Retina (tissue), 1 donor: ENCODE measurements around the gene DISP1.
"Not testable (repeated sequence)": the region's sequence is repeated elsewhere in the genome, so short reads cannot be mapped to it uniquely, and the experiment has no call there.

Experiments used
- DNase-seq: peaks from one replicate; pipeline ENCODE4 v3.0.0-alpha.2; 2016

Gene DISP1

DNA sequence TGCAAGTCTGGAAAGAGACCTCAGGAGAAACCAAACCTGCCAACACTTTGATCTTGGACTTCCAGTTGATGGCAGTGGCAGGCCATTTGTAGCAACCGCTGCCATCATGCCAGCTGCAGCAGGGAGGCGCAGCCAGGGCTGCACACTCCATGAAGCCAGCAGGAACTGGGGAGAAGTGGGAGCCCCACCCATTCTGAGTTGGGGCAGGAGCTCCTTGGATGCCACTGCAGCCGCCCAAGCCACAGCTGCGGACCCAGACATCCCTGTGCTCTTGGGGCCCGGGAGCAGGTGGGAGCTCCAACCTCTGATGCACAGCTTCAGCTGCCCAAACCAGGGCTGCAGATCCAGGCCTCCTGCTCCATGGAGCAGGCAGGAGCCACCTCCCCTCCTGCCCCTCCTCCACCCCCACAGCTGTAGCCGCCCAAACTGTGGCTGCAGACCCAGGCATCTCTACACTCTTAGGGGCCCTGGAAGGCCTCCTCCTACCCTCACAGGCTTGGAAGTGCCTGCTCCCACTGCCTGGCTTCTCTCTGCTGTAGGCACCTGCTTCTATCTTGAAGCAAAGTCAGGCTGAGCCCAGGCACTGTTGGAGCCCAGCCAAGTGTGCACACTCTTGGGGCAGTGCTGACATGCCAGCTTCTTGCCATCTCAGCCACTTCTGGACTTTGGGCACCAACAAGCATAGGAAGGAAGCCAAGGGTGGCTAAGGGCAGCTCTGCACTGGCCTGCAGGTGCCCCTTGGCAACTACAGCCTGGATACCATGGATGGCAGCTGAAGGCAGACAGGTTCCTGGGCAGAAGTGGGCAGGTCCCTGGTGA is 20.0 kb upstream of the DISP1 start:
- DNase-seq, result no peak

DNA sequence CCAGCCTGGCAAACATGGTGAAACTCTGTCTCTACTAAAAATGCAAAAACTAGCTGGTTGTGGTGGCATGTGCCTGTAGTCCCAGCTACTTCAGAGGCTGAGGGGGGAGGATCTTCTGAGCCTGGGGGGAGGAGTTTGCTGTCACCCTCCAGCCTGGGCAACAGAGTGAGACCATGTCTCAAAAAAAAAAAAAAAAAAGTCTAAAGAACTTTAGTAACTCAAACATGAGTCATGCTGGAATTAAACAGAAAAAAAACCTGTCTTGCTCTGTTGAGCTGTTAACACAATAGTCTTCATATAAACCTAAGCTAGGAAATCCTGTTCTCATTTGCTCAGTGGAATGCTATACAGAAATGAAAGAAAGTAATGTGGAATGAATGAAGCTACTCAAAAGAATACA is 16.7 kb upstream of the DISP1 start:
- no peak for DNase-seq

DNA sequence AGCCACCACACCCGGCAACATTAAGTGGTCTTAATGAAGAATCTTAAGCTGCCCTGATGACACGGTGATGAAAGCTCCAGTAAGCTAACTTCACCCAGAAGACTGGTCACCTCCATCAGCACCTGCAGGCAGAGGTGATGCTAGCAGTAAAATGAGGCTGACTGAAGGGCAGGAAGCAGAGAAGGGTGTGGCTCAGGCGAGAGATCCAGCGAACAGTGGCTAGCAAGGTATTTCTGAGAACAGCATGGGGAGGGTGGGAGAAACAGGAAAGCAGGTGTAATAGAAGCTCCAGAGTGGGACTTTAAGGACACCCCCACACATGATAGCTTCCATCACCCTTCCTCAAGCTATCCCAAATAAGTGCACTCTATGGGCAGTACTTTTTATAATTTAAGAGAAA is 15.9 kb upstream of the DISP1 start:
- DNase-seq, result no peak

DNA sequence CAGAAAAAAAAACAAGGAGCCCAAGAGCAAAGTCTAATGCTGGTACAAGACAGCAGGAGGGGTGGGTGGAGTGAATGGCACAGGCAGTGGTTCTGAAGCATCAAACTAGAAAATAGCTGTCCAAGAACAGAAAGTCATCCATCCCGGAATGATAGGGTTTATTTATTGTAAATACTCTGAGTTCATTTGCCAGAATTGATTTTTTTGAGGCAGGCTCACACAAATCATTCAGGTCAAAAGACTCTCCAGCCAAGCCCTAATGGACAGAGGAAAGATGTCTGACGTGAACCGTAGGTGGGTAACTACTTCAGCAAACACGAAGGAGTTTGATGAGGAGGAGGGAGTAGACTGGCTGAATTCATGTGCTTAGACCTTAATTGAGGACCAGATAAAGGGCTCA is 13.8 kb upstream of the DISP1 start:
- DNase-seq, result no peak

DNA sequence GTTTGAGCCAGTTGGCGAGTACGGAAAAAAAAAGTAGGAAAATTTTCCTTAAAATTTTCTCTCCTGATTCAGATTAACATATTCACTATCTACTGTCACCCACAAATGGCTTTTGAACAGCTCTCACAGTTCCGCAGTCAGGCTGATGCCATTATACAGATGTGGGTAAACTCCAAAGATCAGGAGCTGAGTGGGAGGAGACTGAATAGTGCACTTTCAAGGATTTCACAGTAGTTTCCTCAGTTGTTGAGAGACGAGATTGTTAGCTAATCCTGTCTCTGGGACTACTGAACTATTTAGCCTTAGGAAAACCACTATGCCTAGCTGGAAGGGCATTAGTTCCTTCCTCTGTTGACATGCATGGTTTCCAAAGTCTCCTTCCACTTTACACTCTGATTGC is 3.2 kb upstream of the DISP1 start:
- DNase-seq, result no peak

DNA sequence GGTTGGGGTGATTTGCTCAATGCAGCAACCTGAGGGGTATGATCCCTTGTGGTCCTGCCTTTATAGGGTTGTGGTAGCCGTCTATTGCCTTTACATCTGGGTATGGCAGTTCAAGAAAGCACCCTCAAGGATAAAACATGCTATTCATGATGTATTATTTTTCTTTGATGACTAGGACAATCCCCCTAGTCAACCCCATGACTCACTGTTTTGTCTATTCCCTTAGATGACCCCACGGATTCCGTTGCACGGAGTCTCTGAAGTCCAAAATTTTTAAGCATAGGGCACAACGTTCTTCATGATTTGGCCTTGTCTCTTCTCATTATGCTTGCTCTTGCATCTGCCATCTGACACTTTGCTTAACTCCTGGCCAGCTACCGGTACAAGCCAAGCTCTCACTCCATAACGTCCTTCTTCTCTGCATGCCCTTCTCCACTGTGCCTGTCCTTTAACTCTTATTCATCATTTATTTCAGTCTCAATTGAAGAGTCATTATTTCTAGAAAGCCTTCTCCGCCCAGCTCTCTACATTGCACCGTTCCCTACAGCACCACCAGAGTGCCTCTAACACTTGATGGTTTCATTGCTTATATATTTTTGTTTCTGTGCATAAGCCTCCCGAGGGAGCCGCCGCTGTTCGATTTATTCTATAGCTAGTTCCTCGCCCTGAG is 838 bp upstream of the DISP1 start:
- DNase-seq, result no peak

DNA sequence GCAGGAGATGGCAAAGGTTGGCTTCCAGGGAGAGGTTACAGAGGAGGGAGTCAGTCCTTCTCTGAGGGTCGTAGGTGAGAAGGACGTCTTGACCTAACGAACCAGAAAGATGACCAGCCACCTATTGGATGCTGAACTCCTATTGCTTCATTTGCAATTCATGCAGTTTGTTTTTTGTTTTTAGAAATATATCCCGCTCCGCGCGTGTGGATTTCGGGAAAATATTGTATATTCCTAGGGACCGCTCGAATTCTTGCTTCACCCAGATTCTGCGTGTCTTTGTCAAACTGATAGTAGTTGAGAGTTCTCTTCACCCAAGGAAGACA is 564 bp downstream of the DISP1 start:
- no peak for DNase-seq

DNA sequence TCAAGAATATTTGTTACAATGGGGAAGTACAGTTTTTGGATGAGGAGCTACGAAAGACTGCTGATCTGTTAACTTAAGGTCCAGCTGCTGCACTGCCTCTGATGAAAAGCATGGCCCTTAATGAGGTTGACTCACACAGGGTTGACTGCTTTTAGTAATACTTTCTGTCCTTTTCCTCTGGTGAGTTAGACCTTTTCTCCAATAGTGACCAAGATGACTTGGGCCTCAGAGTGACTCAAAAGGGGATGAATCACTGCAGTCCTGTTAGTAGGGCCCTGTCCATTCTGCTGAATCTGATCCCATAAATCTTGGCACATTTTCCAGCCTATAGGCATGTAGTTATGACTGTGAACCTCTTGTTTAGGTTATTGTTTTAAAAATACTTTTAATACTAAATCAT is 2.7 kb downstream of the DISP1 start:
- DNase-seq, result no peak

DNA sequence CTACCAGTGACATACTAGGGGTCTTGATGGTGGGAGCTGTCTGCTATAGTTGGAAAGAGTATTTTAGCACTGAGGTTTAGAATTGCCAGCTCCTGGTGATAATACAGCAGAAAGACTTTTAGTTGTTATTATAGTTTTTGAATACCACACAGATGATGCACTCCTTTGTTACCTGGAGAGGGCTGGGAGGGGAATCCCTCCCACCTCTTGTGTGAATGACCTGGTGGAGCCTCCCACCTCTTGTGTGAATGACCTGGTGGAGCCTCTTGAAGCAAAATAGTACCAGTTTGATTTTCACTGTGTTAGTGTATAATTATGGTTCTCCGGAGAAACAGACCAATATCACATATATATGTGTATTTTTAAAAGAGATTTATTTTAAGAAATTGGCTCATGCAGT is 3.3 kb downstream of the DISP1 start:
- no peak for DNase-seq

DNA sequence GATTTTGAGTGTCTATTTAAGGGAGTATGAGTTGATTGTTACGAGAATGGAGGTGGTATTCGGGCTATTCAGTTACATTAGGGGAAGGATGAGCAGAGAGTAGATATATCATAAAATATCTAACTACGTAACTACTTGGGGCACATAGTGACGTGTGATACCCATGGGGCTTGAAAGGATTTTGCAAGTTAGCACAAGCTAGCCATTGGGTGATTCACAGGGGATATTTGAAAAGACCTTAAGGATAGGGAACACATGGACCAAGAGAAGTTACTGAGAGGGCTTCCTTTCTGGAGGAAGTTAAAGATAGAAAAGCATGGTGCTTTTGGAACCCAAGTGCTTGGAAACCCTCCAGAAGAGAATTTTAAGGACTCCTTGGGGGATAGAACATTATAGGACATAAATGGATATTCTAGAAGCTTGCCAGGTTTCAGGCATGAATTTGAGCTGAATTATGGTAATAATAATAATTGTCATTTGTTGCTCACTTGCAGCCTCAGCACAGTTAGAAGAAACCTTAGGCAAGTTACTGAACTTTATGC is 5.4 kb downstream of the DISP1 start:
- DNase-seq, result no peak

DNA sequence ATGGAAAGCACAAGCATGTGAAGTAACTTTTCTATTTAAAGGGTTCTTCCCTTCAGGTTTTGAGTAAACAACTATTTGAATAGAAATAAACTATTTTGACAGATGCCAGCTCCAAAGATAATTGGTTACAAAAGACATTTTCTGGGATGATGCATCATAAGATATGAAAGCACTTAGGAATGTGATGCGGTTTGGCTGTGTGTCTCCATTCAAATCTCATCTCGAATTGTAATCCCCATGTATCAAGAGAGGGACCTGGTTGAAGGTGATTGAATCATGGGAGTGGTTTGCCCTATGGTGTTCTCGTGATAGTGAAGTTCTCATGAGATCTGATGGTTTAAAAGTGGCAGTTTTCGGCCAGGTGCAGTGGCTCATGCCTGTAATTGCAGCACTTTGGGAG is 6.4 kb downstream of the DISP1 start:
- no peak for DNase-seq

DNA sequence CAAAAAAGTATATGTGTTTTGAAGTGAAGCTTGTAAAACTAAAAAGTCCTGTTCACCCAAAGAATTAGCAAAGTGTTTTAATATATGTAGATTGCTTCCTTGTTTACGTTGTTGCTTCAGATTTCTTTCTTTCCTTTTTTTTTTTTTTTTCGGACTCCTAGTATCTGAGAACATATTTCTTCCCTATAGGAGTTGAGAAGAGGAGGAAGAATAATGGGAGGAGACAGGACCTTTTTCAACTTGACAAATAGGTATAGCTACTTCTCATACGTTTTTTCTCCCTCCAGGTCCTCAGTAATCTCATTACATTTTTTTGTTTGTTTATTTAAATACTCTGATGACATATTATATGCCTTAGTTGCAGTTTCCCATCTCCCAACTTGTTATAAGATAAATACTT is 8.9 kb downstream of the DISP1 start:
- no peak for DNase-seq

DNA sequence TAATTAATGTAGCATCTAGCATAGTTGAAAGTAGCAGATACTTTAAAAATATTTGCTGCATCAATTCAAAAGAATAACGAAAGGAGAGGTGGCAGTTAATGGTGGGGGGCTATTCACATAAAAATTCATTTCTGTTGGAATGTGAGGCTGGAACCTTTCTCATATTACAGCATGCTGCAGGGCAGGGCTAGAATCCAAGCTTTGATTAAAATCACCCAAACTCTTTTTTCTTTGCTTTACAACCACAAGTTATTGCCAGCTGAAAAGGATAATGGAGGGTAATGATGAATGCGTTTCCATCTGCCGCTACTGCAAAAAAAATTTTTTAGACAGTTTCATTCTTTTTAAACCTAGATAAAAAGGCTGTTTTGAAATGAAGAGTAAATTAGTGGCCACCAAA is 9.8 kb downstream of the DISP1 start:
- no peak for DNase-seq

DNA sequence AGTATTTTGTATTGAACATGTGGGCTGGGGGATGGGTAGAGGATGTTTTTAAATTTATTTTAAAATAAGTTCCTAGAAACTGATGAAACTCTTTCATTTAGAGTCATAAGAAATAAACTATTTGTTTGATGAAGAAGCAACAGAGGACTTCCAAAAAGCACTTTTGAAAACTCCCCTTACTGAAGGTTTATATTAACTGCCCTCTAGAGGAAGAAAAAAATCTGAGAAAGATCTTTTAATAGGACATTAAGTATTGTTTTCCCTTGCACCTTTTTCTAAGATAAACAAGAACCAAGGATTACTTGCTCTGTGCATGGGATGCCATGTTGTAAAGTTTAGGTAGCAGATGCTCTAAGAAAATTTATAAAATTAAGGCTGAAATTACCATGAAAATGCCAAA is 14.1 kb downstream of the DISP1 start:
- DNase-seq, result no peak

DNA sequence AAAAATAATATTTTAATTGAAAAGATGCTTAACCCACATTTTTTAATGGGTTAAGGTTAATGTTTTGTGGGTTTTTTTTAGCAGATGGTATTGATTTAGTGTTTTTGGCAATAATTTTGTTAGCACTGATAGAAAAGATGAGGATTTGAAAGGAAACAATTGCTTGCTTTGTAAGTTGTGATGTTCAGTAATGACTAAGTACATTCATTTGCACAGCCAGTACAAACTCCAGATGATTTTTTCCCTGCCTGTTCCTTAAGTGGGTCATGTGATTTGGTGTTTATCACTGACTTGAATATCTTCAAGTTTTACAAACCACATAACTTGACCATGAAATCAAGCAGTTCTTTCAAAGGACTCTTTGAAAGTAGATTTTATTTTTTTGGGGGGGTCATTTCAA is 15.0 kb downstream of the DISP1 start:
- no peak for DNase-seq

DNA sequence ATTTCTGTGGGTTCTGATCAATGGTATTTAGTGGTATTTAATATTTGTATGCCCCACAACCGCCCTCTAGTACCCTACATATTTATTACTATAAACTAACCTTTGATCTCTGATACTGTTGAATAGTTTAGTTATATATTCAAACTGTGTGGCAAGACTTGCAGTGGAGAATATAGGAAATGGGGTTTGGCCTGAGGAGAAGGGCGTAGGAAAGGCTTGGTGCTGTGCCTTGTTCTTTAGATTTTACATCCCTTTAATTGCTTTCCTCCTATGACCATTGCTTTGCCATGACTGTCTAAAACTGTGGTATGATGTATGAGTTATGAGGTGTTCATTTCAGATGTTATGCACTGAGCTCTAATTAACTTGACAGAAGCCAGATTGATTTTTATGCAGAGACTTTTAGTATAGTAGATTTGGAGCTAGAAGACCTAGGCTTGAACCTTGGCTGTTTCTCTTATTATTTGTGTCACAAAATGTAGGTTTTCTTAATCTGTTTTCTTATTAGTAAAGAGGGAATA is 18.6 kb downstream of the DISP1 start:
- DNase-seq, result no peak

DNA sequence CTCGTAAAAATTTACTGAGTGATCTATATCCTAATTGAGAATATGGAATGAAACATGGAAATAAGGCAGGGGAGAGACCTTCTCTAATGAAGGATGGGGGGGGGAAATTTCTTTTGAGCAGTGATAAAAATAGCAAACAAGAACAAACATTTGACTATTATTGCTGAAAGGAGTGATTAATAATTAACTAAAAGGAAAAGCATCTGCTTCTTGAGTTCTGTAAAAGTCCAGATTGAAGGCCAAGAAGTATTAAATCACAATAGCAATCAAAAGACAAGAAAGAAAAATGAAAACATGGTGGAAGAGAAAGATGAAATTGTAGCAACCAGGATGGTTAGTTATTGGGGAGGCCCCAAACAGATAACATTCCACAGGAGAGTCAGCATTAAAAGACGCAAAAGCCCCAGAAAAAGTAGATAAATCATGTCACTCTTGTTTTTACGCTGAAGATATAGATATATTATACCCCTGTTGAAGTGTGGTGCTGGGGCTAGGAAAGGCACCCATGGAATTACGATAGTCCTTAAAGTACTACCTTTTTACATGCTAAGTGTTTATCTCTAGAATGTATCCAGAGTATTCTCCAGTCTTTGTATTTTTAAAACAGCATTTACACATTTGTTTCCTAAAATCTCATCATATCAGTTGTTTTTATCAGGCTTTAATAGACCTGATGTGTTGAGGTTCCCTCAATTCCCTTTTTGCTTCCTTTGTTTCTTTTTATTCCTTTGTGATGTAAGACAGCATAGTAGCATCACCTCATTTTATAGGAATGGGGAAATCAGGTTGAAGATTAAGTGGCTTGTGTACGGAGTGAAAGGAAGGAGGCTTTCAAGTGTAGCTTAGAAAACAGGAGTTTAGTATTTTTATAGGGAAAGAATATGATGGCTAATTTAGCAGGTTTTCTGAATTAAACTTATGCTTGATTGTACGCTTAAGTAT is 28.9 kb downstream of the DISP1 start:
- no peak for DNase-seq

DNA sequence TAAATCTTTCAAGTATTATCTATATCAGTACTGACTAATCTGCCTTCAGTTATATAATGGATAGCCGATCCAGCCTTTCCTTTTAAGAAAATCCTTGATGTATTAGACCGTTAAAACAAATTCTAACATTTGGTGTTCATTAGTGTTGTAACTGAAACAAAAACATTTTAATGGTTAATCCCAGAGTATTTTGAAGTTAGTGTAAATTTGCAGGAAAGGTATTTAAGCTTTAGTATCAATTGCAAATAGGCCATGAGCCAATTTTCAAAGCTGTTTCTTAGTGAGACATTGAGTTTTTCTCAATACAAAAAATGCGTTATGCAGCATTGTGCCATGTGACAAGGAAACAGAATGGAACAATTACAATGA is 29.6 kb downstream of the DISP1 start:
- DNase-seq, result no peak

DNA sequence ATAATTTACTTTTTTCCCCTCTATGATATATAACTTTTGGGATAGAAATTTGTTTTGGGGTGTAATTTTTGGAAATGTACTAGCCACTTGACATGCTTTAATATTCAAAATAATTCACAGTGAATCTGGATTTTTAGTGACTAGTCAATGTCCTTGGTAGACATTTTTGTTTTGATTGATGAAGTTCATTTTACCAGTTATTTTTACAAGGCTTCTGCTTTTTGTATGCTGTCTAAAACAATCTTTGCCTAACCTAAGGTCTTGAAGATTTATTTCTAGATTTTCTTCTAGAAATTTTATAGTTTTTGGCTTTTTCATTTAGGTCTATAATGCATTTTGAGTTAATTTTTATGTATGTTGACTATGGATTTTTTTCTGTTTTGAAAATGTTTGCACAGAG is 30.9 kb downstream of the DISP1 start:
- no peak for DNase-seq

DNA sequence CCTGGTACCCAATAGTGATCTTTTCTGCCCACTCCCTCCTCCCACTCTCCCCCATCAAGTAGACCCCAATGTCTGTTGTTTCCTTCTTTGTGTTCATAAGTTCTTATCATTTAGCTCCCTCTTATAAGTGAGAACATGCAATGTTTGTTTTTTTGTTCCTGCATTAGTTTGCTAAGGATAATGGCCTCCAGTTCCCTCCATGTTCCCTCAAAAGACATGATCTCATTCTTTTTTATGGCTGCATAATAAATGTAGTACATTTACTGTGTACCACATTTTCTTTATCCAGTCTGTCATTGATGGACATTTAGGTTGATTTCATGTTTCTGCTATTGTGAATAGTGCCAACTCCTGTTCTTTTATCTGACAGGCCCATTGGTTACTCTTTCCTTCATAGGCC is 35.7 kb downstream of the DISP1 start:
- DNase-seq, result not testable (repeated sequence)

DNA sequence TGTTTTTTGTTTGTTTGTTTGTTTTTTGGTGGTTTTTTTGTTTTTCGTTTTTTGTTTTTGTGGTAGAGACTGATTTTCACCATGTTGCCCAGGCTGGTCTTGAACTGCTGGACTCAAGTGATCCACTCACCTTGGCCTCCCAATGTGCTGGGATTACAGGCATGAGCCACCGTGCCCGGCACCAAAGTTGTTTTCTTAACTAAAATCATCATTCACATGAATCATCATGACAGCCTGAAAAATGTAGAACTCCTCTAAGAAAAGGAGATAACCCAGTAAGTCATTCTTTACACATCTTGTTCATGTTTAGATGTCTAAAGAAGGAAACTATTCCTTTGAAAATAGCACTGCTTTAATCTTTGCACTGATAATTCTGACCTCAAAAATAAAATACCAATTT is 37.5 kb downstream of the DISP1 start:
- DNase-seq, result no peak

DNA sequence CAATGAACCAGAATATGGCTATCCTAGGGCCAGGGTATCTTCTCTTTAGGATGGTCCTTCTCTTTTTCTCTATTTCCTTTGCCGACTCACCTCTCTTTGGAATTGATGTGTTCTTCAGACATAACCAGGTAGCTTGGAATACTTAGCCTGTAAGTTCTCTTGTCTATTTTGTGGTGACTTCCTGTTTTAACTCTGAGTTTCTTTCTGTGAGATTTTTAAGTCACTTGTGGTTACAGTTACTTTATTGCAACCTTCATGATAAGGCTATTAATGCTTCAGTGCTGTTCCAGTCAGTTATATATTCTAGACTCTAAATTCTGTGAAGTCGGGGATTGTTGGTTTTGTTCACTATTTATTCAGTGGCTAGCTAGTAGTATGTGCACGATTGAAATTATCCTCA is 46.2 kb downstream of the DISP1 start:
- DNase-seq, result no peak
